Cortex of kidney (tissue), 1 donor: ENCODE data around the gene CGB5.
"Not testable (repeated sequence)": the region's sequence is repeated elsewhere in the genome, so short reads cannot be mapped to it uniquely, and the experiment has no call there.

Experiments
- DNase-seq: peaks from one replicate; lab custom pipeline; 2025; lab: John Stamatoyannopoulos, UW

Gene CGB5

GRCh38 chr19:49043548-49043947 lies at the start of gene CGB5:
Gene CGB5 (plus strand): TSS chr19:49043848. CDS start chr19:49044210, 362 bp downstream.
- not testable (repeated sequence) for DNase-seq

GRCh38 chr19:48994035-48994386 lies 49.6 kb upstream of the CGB5 start:
- no peak for DNase-seq

- DNase-seq, result no peak
These were observed 45.7 kb upstream of the CGB5 start for GRCh38 chr19:48997972-48998371.

DNA sequence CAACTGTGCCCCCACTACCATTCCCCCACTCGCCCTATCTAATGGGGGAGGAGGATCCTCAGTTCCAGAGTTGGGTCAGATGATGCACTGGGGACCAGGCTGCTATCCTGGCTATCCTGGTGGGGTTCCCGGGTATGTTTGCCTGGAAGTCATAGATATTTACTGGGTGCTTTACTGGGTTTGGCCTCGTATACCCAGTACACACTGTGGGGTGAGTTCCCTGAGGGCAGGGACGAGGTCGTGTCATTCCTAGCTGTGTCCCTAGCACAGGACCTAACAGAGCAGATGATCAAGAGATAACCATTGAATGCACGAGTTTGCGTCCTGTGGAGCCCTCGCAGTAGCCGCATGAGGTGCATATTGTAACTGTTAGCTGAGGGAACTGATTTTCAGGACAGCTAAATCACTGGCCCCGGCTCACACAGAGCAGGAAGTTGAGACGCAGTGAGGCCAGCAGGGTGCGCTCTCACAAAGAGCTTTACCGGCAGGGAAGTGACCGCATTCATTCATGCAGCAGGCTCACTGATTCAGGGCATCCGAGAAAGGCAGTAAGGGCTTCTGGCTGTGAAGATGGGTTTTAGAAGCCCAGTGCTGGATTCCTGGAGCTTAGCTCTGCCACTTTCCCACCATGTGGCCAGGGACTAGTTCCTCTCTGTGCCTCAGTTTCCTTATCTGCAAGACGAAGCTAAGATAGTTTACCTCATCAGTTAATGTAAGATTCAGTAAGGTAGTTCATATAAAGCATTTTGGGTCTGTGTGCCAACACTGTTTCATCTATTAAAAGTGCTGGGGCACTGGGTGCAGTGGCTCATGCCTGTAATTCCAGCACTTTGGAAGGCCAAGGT lies 43.9 kb upstream of the CGB5 start:
- DNase-seq, result no peak

DNA sequence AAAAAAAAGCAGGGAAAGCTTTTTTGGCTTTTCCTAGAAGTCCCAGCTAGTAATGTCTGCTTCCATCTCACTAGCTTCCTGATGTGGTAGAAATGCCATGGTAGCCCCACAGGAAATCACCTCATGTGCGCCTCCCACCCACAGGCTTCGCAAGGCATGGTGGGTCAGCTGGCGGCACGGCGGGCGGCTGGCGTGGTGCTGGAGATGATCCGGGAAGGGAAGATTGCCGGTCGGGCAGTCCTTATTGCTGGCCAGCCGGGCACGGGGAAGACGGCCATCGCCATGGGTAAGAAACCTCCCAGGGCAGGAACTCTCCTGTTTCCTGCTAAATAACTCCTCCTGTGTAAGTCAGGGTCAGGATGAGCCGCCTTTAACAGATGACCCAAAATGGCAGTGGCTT lies 39.5 kb upstream of the CGB5 start:
- DNase-seq, result no peak

DNA sequence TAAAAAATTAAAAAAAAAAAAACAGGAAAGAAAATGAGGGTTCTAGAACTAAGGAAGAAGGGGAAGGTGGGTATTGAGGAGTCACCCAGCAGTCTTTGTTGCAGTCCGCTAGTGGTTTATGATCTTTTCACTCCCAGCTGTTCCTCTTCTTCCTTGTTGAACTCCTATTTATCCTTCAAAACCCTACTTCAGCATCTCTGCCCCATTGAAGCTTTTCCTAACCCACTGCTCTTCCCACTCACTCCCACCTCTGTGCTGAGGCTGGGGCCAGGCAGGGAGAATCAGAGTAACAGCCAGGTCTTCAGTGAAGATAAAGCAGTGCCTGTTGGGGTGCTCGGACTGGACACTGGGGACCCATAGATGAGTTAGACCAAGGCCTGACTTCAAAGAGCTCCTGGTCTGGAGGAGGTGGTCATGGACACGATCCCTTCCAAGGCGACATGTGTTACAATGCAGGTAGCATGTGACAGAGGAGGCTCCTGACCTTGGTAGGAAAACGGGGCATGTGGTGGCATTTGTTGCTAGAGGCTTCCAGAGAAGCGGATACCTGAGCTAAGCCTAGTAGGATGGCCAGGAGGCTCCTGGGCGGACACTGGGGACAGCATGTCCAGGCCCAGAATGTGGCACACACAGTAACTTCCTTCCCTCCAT lies 38.6 kb upstream of the CGB5 start:
- DNase-seq, result no peak

DNA sequence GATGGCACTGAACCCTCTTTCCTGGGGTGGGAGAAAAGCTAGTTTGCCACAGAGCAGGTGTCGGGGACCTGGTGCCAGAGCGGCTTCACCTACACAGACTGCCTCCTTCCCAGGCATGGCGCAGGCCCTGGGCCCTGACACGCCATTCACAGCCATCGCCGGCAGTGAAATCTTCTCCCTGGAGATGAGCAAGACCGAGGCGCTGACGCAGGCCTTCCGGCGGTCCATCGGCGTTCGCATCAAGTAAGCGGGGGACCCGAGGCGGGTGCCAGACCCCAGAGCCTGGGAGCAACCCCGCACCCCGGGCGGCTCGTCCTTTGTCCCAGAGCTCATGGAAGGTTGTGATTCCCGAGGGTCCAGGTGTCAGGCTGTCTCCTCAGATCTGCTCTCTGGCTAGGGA lies 36.7 kb upstream of the CGB5 start:
- no peak for DNase-seq

GRCh38 chr19:49009828-49010227 lies 33.8 kb upstream of the CGB5 start:
- DNase-seq, result no peak

DNA sequence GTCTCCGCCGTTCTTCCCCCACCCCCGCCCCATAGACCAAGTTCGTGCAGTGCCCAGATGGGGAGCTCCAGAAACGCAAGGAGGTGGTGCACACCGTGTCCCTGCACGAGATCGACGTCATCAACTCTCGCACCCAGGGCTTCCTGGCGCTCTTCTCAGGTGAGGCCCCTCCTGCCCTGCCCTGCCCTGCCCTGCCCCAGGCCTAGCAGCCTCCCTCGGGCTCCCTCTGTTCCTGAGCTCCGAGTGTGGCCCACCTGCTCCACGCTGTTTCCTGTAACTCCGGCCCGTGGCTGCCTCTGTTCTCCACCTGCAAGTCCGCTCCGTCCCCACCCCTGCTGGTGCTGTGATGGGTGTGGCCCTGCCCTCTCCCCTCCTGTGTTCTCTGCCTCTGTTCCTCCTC lies 33.2 kb upstream of the CGB5 start:
- DNase-seq, result no peak

DNA sequence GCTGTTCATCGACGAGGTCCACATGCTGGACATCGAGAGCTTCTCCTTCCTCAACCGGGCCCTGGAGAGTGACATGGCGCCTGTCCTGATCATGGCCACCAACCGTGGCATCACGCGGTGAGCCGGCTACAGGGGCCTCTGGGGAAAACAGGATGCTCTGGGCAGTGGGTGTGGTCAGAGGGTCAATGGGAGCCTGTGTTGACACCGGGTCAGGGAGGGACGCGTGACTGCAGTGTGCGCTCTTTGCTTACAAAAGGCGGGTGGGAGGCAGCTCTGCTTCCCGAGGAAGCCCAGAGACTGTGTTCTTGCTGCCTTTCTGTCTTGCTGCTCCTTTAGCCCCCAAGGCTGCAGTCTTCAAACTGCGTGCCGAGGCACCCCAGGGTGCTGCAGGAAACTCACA lies 32.5 kb upstream of the CGB5 start:
- no peak for DNase-seq

GRCh38 chr19:49014123-49014869 lies 29.4 kb upstream of the CGB5 start:
- no peak for DNase-seq

- DNase-seq, result no peak
These were observed 28.8 kb upstream of the CGB5 start for GRCh38 chr19:49014870-49015255.

GRCh38 chr19:49016067-49016839 lies 27.4 kb upstream of the CGB5 start:
- DNase-seq, result no peak

- DNase-seq, result no peak
These were observed 26.5 kb upstream of the CGB5 start, which contains the start of gene LHB for GRCh38 chr19:49017041-49017665. Gene LHB (minus strand): TSS chr19:49017091. CDS start chr19:49017081, 10 bp downstream.

DNA sequence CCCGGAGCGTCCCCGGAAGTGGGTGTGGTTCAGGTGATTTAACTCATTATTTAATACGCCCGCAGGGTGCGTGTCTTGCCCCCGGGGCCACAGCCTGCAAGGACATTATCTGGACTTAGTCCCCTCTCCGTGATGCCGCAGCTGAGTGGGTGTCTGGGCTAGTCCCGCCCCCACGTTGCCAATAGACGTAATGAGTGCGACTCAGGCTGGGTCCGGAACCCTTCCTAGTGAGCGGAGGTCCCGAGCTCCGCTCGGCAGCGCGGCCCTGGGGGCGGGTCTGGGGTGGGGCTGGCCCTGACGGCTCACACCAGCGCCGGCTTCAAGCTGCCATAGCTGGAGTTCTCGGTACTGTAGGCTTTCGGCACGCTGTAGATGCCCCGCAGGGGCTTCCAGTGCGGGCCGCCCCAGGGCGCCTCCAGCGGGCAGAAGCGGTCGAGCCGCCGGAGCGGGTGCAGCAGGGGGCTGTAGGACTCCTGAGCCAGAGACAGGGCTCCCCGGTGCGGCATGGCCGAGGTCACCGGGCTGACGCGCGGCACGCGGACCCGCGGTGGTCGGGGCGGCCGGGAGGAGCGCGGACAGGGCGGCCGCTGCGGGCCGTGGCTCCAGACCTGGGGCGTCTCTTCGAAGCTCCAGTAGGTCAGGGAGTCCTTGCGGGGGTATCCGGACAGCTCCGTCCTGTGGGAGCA lies 25.8 kb upstream of the CGB5 start:
- DNase-seq, result no peak

GRCh38 chr19:49018388-49019241 lies 25.0 kb upstream of the CGB5 start:
- not testable (repeated sequence) for DNase-seq

DNA sequence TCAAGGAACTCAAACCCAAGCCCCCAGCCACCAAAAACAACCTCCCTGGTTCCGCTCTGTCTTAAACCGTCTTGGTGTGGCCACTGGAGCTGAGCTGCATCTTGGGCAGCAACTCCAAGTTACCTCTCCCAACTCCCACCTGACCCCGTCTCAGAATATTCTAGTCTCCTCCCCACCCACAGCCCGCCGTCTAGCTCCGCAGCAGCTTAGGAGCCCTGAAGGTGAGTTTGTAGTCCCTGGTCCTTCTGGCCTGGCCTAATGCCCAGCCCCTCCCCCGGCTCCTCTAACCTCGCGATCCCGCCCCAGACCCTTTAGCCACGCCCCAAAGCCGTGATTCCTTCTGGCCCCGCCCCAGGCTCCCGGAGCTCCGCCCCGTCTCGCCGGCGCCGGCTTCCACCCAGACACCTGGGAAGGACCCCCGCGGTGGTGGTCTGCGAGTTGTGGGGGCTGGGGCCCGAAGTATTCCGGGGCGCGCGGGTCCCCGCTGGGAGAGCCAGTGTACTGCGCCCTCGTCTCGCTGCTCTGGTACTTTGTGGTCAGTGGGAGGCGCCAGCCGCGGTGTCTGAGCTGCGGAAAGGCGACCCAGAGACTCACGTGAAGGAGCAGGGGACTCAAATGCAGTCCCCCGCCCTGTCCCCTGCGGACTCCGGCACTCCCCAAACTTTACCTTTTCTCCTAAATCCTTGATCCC lies 24.3 kb upstream of the CGB5 start:
- DNase-seq, result no peak

- DNase-seq, result no peak
These were observed 23.3 kb upstream of the CGB5 start for GRCh38 chr19:49020342-49020741.
